ENCODE results near the gene TP53I11.

TP53I11 gene

DNA sequence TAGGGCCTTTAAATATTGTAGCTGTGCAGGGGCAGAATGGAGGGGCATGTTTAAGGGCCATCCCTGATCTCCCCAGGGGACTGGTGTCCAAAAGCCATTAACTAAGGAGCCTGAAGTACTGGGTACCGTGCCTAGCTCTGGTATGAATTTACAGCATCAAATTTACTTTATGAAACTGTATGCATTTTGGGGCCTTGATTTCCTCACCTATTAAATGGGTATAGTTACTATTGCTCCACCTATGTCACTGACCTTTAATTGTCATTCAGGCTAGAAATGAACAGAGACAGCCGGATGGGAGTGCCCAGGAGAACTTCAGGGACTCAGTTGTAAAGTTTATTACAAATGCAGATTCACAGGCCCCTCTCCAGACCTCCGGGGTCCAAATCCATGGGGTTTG, 11.8 kb upstream of the TP53I11 start:
- H4K91ac ChIP-seq (ENCODE audit: low read depth, low read length, poor library complexity): no peak overlapping the region
- H2AFZ ChIP-seq (ENCODE audit: low read length): no peak overlapping the region
- no peak for DNase-seq (ENCODE audit: low spot score)
- H2BK5ac ChIP-seq (ENCODE audit: low read length): peak overlapping the region; percentile 95
- peak overlapping the region; percentile 36 for H2AK5ac ChIP-seq (ENCODE audit: low read depth, low read length)
- H3K9me3 ChIP-seq (replicated peaks in 1 of 2; ENCODE audit: control insufficient read depth in 2 of 2, insufficient read depth in 1 of 2, low read depth in 1 of 2, low read length in 2 of 2): no peaks in the 10 kb centered on the region
- H3K23ac ChIP-seq (ENCODE audit: low read depth, low read length, poor library complexity): no peak overlapping the region
- H3K4me3 ChIP-seq (ENCODE audit: low read length in 2 of 2): no peak overlapping the region
- WGBS, 2 donors (ENCODE audit: extremely low coverage in 2 of 2, insufficient read length in 2 of 2, insufficient replicate concordance in 1 of 2): no CpG with 5 or more reads among the region's 3 CpGs
- peak overlapping the region; percentile 80 for H3K27ac ChIP-seq (replicated peaks; ENCODE audit: low read length)
- H3K18ac ChIP-seq (ENCODE audit: low read length): no peak overlapping the region
- no peak overlapping the region for H2BK15ac ChIP-seq (ENCODE audit: low read length)
- no peak overlapping the region for H2BK120ac ChIP-seq (ENCODE audit: low read depth, low read length)
- H3K4me1 ChIP-seq (ENCODE audit: control insufficient read depth in 2 of 2, insufficient read depth in 1 of 2, low read depth in 1 of 2, low read length in 2 of 2): peaks cover 0 to 45% of the 10 kb centered on the region in 2 donors
- no peaks in the 10 kb centered on the region for H3K79me1 ChIP-seq (ENCODE audit: low read depth, low read length)
- H3K4ac ChIP-seq (ENCODE audit: low read length): no peak overlapping the region
- no peak overlapping the region for H3K4me2 ChIP-seq (ENCODE audit: insufficient read depth, low read length, poor library complexity, severe bottlenecking)
- H3K27me3 ChIP-seq (ENCODE audit: control insufficient read depth in 3 of 3, insufficient read depth in 3 of 3, low read depth in 1 of 3, low read length in 3 of 3): peaks cover 0 to 60% (median 0%) of the 10 kb centered on the region in 3 experiments
- H3K14ac ChIP-seq (ENCODE audit: low read length): no peak overlapping the region
- H2BK12ac ChIP-seq (ENCODE audit: low read length): peak overlapping the region; percentile 91
- no peak overlapping the region for H3K9ac ChIP-seq (ENCODE audit: low read depth, low read length, poor library complexity)
- H4K8ac ChIP-seq (ENCODE audit: low read depth, low read length): no peak overlapping the region
- no peaks in the 10 kb centered on the region for H3K36me3 ChIP-seq (replicated peaks in 1 of 2; ENCODE audit: control insufficient read depth in 2 of 2, insufficient read depth in 2 of 2, low read length in 2 of 2)

DNA sequence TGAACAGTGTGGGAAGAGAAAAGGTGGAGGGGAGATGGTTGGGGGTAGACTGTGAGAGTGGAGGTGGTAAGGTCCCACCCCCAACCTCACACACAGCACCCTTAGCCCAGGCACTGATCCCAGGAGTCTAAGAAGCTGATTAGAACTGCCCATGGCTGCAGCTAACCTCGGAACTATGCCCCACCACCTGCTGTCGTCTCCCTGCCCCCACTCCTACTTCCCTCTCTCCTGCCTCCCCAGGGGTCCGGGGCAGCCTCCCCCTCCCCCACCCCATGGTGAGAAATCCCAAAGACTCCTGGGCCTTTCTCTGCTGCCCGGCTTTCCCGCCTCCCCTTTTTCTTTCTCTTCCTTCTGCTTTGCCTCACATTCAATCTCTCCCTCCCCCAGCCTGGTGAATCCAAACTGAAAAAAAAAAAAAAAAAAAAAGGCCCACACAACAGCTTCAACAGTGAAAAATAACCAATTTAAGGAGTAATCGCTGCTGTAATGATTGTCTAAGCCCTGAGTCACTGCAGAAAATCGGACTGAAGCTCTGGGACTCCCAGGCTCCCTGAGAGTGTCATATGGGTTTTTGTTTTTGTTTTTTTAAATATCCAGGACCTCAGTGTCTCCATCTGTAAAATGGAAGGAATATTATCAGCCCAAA, 9.6 kb upstream of the TP53I11 start:
- Histone ChIP-seq H4K91ac (ENCODE audit: low read depth, low read length, poor library complexity) (peak overlapping the region; percentile 4), H3K9me3 (replicated peaks in 1 of 2; ENCODE audit: control insufficient read depth in 2 of 2, insufficient read depth in 1 of 2, low read depth in 1 of 2, low read length in 2 of 2) (no peaks in the 10 kb centered on the region), H2BK15ac (ENCODE audit: low read length) (peak overlapping the region; percentile 18), H2AFZ (ENCODE audit: low read length) (no peak overlapping the region), H3K4ac (ENCODE audit: low read length) (no peak overlapping the region), H3K9ac (ENCODE audit: low read depth, low read length, poor library complexity) (no peak overlapping the region), H2BK5ac (ENCODE audit: low read length) (peak overlapping the region; percentile 79), H3K4me3 (ENCODE audit: low read length in 2 of 2) (no peak overlapping the region), H2BK120ac (ENCODE audit: low read depth, low read length) (no peak overlapping the region), H3K79me1 (ENCODE audit: low read depth, low read length) (no peaks in the 10 kb centered on the region), H3K18ac (ENCODE audit: low read length) (peak overlapping the region; percentile 88), H3K36me3 (replicated peaks in 1 of 2; ENCODE audit: control insufficient read depth in 2 of 2, insufficient read depth in 2 of 2, low read length in 2 of 2) (no peaks in the 10 kb centered on the region), H4K8ac (ENCODE audit: low read depth, low read length) (no peak overlapping the region), H3K23ac (ENCODE audit: low read depth, low read length, poor library complexity) (peak overlapping the region; percentile 47), H3K4me1 (ENCODE audit: control insufficient read depth in 2 of 2, insufficient read depth in 1 of 2, low read depth in 1 of 2, low read length in 2 of 2) (peaks cover 8 to 52% of the 10 kb centered on the region in 2 donors), H3K14ac (ENCODE audit: low read length) (no peak overlapping the region), H2BK12ac (ENCODE audit: low read length) (no peak overlapping the region), H3K4me2 (ENCODE audit: insufficient read depth, low read length, poor library complexity, severe bottlenecking) (no peak overlapping the region), H3K27ac (replicated peaks; ENCODE audit: low read length) (peak overlapping the region; percentile 23), H3K27me3 (ENCODE audit: control insufficient read depth in 3 of 3, insufficient read depth in 3 of 3, low read depth in 1 of 3, low read length in 3 of 3) (peaks cover 0 to 75% (median 0%) of the 10 kb centered on the region in 3 experiments), H2AK5ac (ENCODE audit: low read depth, low read length) (peak overlapping the region; percentile 93)
- no CpG with 5 or more reads among the region's 7 CpGs for WGBS, 2 donors (ENCODE audit: extremely low coverage in 2 of 2, insufficient read length in 2 of 2, insufficient replicate concordance in 1 of 2)
- no peak for DNase-seq (ENCODE audit: low spot score)

GRCh38 chr11:44959064-44959463, 8.4 kb upstream of the TP53I11 start:
- Histone ChIP-seq H2BK12ac (ENCODE audit: low read length) (no peak overlapping the region), H3K36me3 (replicated peaks in 1 of 2; ENCODE audit: control insufficient read depth in 2 of 2, insufficient read depth in 2 of 2, low read length in 2 of 2) (no peaks in the 10 kb centered on the region), H3K27ac (replicated peaks; ENCODE audit: low read length) (no peak overlapping the region), H3K27me3 (ENCODE audit: control insufficient read depth in 3 of 3, insufficient read depth in 3 of 3, low read depth in 1 of 3, low read length in 3 of 3) (peaks cover 0 to 76% (median 0%) of the 10 kb centered on the region in 3 experiments), H3K4ac (ENCODE audit: low read length) (no peak overlapping the region), H4K91ac (ENCODE audit: low read depth, low read length, poor library complexity) (no peak overlapping the region), H2BK5ac (ENCODE audit: low read length) (no peak overlapping the region), H3K79me1 (ENCODE audit: low read depth, low read length) (no peaks in the 10 kb centered on the region), H2BK15ac (ENCODE audit: low read length) (no peak overlapping the region), H3K14ac (ENCODE audit: low read length) (no peak overlapping the region), H2BK120ac (ENCODE audit: low read depth, low read length) (no peak overlapping the region), H3K23ac (ENCODE audit: low read depth, low read length, poor library complexity) (no peak overlapping the region), H3K4me3 (ENCODE audit: low read length in 2 of 2) (no peak overlapping the region), H2AFZ (ENCODE audit: low read length) (no peak overlapping the region), H3K9me3 (replicated peaks in 1 of 2; ENCODE audit: control insufficient read depth in 2 of 2, insufficient read depth in 1 of 2, low read depth in 1 of 2, low read length in 2 of 2) (no peaks in the 10 kb centered on the region), H3K4me2 (ENCODE audit: insufficient read depth, low read length, poor library complexity, severe bottlenecking) (no peak overlapping the region), H3K4me1 (ENCODE audit: control insufficient read depth in 2 of 2, insufficient read depth in 1 of 2, low read depth in 1 of 2, low read length in 2 of 2) (peaks cover 16 to 51% of the 10 kb centered on the region in 2 donors), H3K9ac (ENCODE audit: low read depth, low read length, poor library complexity) (no peak overlapping the region), H4K8ac (ENCODE audit: low read depth, low read length) (no peak overlapping the region), H2AK5ac (ENCODE audit: low read depth, low read length) (no peak overlapping the region), H3K18ac (ENCODE audit: low read length) (no peak overlapping the region)
- WGBS, 2 donors (ENCODE audit: extremely low coverage in 2 of 2, insufficient read length in 2 of 2, insufficient replicate concordance in 1 of 2): no CpG with 5 or more reads among the region's 3 CpGs
- DNase-seq (ENCODE audit: low spot score): no peak

DNA sequence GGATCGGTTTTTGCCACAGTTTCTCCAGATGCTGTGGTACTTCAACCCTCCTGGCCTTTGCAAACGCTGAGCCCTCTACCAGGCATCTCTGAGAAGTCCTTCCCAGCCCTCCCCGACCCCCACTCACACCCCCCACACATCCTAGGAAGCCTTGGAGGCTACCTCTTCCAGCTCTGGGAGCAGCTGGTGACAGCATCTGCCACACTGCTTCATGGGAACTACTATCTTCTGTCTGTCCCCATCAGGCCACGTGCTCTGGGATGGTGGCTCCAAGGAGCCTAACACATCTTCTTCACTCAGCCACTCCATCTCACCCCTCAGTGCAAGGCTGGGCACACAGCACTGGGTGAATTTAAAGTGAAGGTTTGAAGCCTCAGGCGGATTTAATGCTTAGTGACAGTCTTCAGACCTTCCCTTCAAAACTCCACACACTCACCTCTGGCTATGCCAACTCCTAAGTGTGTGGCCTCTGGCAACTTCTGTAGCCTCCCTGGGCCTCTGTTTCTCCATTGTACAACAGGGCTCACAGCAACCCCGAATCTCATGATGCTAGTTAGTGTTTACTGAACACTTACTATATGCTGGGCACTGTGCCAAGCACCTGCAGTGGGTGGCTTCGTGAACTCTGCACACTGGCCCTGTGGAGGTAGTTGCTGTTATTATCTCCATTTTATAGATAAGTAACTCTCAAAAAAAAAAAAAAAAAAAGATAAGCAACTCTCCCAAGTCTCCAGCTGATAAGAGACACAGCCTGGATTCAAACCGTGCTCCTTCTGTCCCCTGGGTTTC, 7.3 kb upstream of the TP53I11 start:
- Histone ChIP-seq H3K18ac (ENCODE audit: low read length) (peak overlapping the region; percentile 92), H2AFZ (ENCODE audit: low read length) (peak overlapping the region; percentile 58), H3K14ac (ENCODE audit: low read length) (no peak overlapping the region), H4K8ac (ENCODE audit: low read depth, low read length) (peak overlapping the region; percentile 26), H3K36me3 (replicated peaks in 1 of 2; ENCODE audit: control insufficient read depth in 2 of 2, insufficient read depth in 2 of 2, low read length in 2 of 2) (no peaks in the 10 kb centered on the region), H2BK120ac (ENCODE audit: low read depth, low read length) (peak overlapping the region; percentile 90), H3K27ac (replicated peaks; ENCODE audit: low read length) (no peak overlapping the region), H2BK5ac (ENCODE audit: low read length) (no peak overlapping the region), H2AK5ac (ENCODE audit: low read depth, low read length) (peak overlapping the region; percentile 60), H3K27me3 (ENCODE audit: control insufficient read depth in 3 of 3, insufficient read depth in 3 of 3, low read depth in 1 of 3, low read length in 3 of 3) (peaks cover 0 to 69% (median 0%) of the 10 kb centered on the region in 3 experiments), H3K4ac (ENCODE audit: low read length) (no peak overlapping the region), H3K4me1 (ENCODE audit: control insufficient read depth in 2 of 2, insufficient read depth in 1 of 2, low read depth in 1 of 2, low read length in 2 of 2) (peaks cover 16 to 46% of the 10 kb centered on the region in 2 donors), H3K4me2 (ENCODE audit: insufficient read depth, low read length, poor library complexity, severe bottlenecking) (no peak overlapping the region), H3K9me3 (replicated peaks in 1 of 2; ENCODE audit: control insufficient read depth in 2 of 2, insufficient read depth in 1 of 2, low read depth in 1 of 2, low read length in 2 of 2) (no peaks in the 10 kb centered on the region), H2BK15ac (ENCODE audit: low read length) (no peak overlapping the region), H3K79me1 (ENCODE audit: low read depth, low read length) (no peaks in the 10 kb centered on the region), H3K4me3 (ENCODE audit: low read length in 2 of 2) (no peak overlapping the region), H2BK12ac (ENCODE audit: low read length) (no peak overlapping the region), H3K9ac (ENCODE audit: low read depth, low read length, poor library complexity) (no peak overlapping the region), H3K23ac (ENCODE audit: low read depth, low read length, poor library complexity) (no peak overlapping the region), H4K91ac (ENCODE audit: low read depth, low read length, poor library complexity) (no peak overlapping the region)
- no peak for DNase-seq (ENCODE audit: low spot score)
- no CpG with 5 or more reads among the region's 8 CpGs for WGBS, 2 donors (ENCODE audit: extremely low coverage in 2 of 2, insufficient read length in 2 of 2, insufficient replicate concordance in 1 of 2)
